HepG2 (cell line): Measurements from ENCODE around the gene AAMP. TPM values are rescaled to one million over a fixed set of nuclear protein-coding genes. Genes with fewer than 3 reads are reported as not detected.
A peak's percentile ranks its signal among the peaks of the same experiment; 100 is the strongest.

Source experiments
- ATAC-seq: fragments of 200-7000 bp; cut with Tn5 transposase; 3 replicates; pipeline ENCODE4 v1.9.1; 2020; ENCODE audit warnings: mild to moderate bottlenecking, moderate library complexity
- BruUV-seq: library from RNA; stranded (reverse); fragments of 400-500 nt; replicated peaks from 2 replicates; lab custom pipeline; 2021; lab: Mats Ljungman, UMichigan
- CTCF ChIA-PET: fragments of 300-600 bp; formaldehyde crosslinking; extraction: SDS; loops from one replicate; lab custom pipeline; 2021; ENCODE audit warnings: low total read pairs, inconsistent platforms, low intra/inter-chr PET ratio; lab: Yijun Ruan, JAX
- POLR2A ChIA-PET: fragments of 350-600 bp; sonication (Branson Sonifier 250); formaldehyde crosslinking; loops from one replicate; lab custom pipeline; 2020; ENCODE audit warnings: antibody characterized with exemption, inconsistent platforms; lab: Yijun Ruan, JAX
- DNase-seq: peaks from one replicate; pipeline ENCODE4 v3.0.0-alpha.2; 2015; ENCODE audit warnings: low spot score
- FAIRE-seq: peaks from 3 replicates; lab custom pipeline; 2011; peaks lifted over from hg19 to GRCh38; lab: Jason Lieb, UNC
- H2AFZ ChIP-seq: one replicate; pipeline ENCODE4 v1.6.1; 2011; ENCODE audit warnings: low read length, inconsistent platforms
- H3K27ac ChIP-seq: fragments of 300-600 bp; 3 replicates; pipeline ENCODE4 v1.8.0; 2011; ENCODE audit warnings: mixed run types, mild to moderate bottlenecking, mixed read lengths, low read length, inconsistent platforms; ENCODE audit not compliant: insufficient read depth; ENCODE audit errors: extremely low read length
- H3K27me3 ChIP-seq, 2 experiments: fragments of 200-600 bp in 1 of 2; 2 replicates in 1 of 2; 3 replicates in 1 of 2; pipeline versions ENCODE4 v1.6.0 to v1.8.0; 2011; ENCODE audit warnings: low read length in 2 of 2, mild to moderate bottlenecking in 2 of 2, moderate library complexity in 2 of 2, inconsistent platforms in 1 of 2; ENCODE audit not compliant: insufficient read depth in 2 of 2, control insufficient read depth in 1 of 2
- H3K36me3 ChIP-seq, 2 experiments: fragments of 200-600 bp in 1 of 2; replicated peaks in 1 of 2; 2 replicates in 1 of 2; 3 replicates in 1 of 2; pipeline versions ENCODE4 v1.5.1 to v1.8.0; 2011; ENCODE audit warnings: low read length in 2 of 2, inconsistent platforms in 1 of 2; ENCODE audit not compliant: insufficient read depth in 2 of 2, control insufficient read depth in 1 of 2
- H3K4me1 ChIP-seq: 2 replicates; pipeline ENCODE4 v1.5.1; 2012; ENCODE audit warnings: low read length, inconsistent platforms; ENCODE audit not compliant: insufficient read depth
- H3K4me2 ChIP-seq: 2 replicates; pipeline ENCODE4 v1.6.0; 2011; ENCODE audit warnings: low read depth, low read length, inconsistent platforms
- H3K4me3 ChIP-seq, 3 experiments: fragments of 200-600 bp in 1 of 3; sonication (generic), shearing (Covaris generic) in 1 of 3; replicated peaks in 1 of 3; 2 replicates each; pipeline ENCODE4 v1.5.1; 2011 to 2016; ENCODE audit warnings: low read length in 3 of 3, inconsistent platforms in 2 of 3, low read depth in 2 of 3, mild to moderate bottlenecking in 2 of 3, control low read depth in 1 of 3, mixed read lengths in 1 of 3; ENCODE audit not compliant: insufficient read depth in 1 of 3
- H3K79me2 ChIP-seq: one replicate; pipeline ENCODE4 v1.6.1; 2011; ENCODE audit warnings: low read length, inconsistent platforms; ENCODE audit not compliant: insufficient read depth
- H3K9ac ChIP-seq: 2 replicates; pipeline ENCODE4 v1.6.0; 2011; ENCODE audit warnings: mild to moderate bottlenecking, low read depth, low read length, inconsistent platforms; ENCODE audit not compliant: insufficient read depth
- H3K9me3 ChIP-seq: 2 replicates; pipeline ENCODE4 v1.5.1; 2012; ENCODE audit warnings: mild to moderate bottlenecking, low read length
- H4K20me1 ChIP-seq: 2 replicates; pipeline ENCODE4 v1.6.0; 2011; ENCODE audit warnings: inconsistent platforms, mild to moderate bottlenecking, low read length, moderate library complexity; ENCODE audit not compliant: insufficient read depth
- ATAD3A ChIP-seq: sonication (generic); formaldehyde crosslinking; IDR thresholded peaks from 2 replicates; pipeline ENCODE4 v1.4.0; 2020; ENCODE audit warnings: missing genetic modification reagents
- ATM ChIP-seq: fragments of 450-650 bp; IDR thresholded peaks from 2 replicates; pipeline ENCODE4 v1.7.1; 2017; ENCODE audit warnings: mild to moderate bottlenecking, borderline replicate concordance
- CEBPG ChIP-seq: IDR thresholded peaks from 2 replicates; pipeline ENCODE4 v1.6.1; 2016
- EP300 ChIP-seq, 3 experiments: sonication (generic) in 1 of 3; formaldehyde crosslinking in 1 of 3; IDR thresholded peaks; 2 replicates each; pipeline versions ENCODE4 v1.5.1 to v1.6.1; 2011 to 2020; ENCODE audit warnings: low read depth in 2 of 3, low read length in 2 of 3, borderline replicate concordance in 1 of 3, improper control_type of control experiment in 1 of 3, mild to moderate bottlenecking in 1 of 3, missing genetic modification reagents in 1 of 3, moderate library complexity in 1 of 3
- FOXA1 ChIP-seq, 2 experiments: fragments of 450-650 bp in 1 of 2; sonication (generic) in 1 of 2; formaldehyde crosslinking in 1 of 2; IDR thresholded peaks; 2 replicates each; pipeline versions ENCODE4 v1.4.0 to v1.6.1; 2016 to 2020; ENCODE audit warnings: missing genetic modification reagents in 1 of 2
- GATAD2A ChIP-seq: IDR thresholded peaks from 2 replicates; pipeline ENCODE4 v1.6.1; 2016
- KDM6A ChIP-seq: IDR thresholded peaks from 2 replicates; pipeline ENCODE4 v1.6.1; 2016; ENCODE audit warnings: low read depth
- MED13 ChIP-seq: sonication (generic); formaldehyde crosslinking; IDR thresholded peaks from 2 replicates; pipeline ENCODE4 v1.5.0; 2020; ENCODE audit warnings: missing genetic modification reagents
- NBN ChIP-seq: fragments of 450-650 bp; conservative IDR thresholded peaks from 2 replicates; pipeline ENCODE4 v1.6.1; 2017
- NR2F2 ChIP-seq: IDR thresholded peaks from 2 replicates; pipeline ENCODE4 v1.6.1; 2012; ENCODE audit warnings: low read depth, inconsistent platforms, borderline replicate concordance
- PATZ1 ChIP-seq: sonication (generic); formaldehyde crosslinking; IDR thresholded peaks from 2 replicates; pipeline ENCODE4 v1.4.0; 2020; ENCODE audit warnings: missing genetic modification reagents
- PCBP1 ChIP-seq: fragments of 200-400 bp; formaldehyde crosslinking; IDR thresholded peaks from 2 replicates; pipeline ENCODE4 v1.6.1; 2017; ENCODE audit warnings: mild to moderate bottlenecking, low read depth, low read length, borderline replicate concordance
- PPARG ChIP-seq: conservative IDR thresholded peaks from 2 replicates; pipeline ENCODE4 v1.6.1; 2016; ENCODE audit warnings: missing biosample characterization, missing genetic modification reagents
- RCOR2 ChIP-seq: IDR thresholded peaks from 2 replicates; pipeline ENCODE4 v1.6.1; 2016; ENCODE audit warnings: missing biosample characterization, missing genetic modification reagents
- RFX1 ChIP-seq: fragments of 450-650 bp; IDR thresholded peaks from 2 replicates; pipeline ENCODE4 v1.6.1; 2017
- SALL1 ChIP-seq: sonication (generic); formaldehyde crosslinking; IDR thresholded peaks from 2 replicates; pipeline ENCODE4 v1.8.0; 2022; ENCODE audit warnings: mild to moderate bottlenecking, missing genetic modification reagents
- SP1 ChIP-seq, 2 experiments: fragments of 450-650 bp in 1 of 2; sonication (generic) in 1 of 2; formaldehyde crosslinking in 1 of 2; IDR thresholded peaks; 2 replicates each; pipeline versions ENCODE4 v1.4.0 to v1.6.1; 2016 to 2020; ENCODE audit warnings: missing genetic modification reagents in 1 of 2
- ZBTB7A ChIP-seq: sonication (generic); formaldehyde crosslinking; IDR thresholded peaks from 2 replicates; pipeline ENCODE4 v1.8.0; 2022; ENCODE audit warnings: mild to moderate bottlenecking, missing genetic modification reagents
- ZGPAT ChIP-seq: IDR thresholded peaks from 2 replicates; pipeline ENCODE4 v1.6.1; 2016; ENCODE audit warnings: mild to moderate bottlenecking
- ZNF737 ChIP-seq: sonication (generic); formaldehyde crosslinking; IDR thresholded peaks from 2 replicates; pipeline ENCODE4 v1.5.0; 2020; ENCODE audit warnings: missing genetic modification reagents, mild to moderate bottlenecking, borderline replicate concordance
- WGBS: methylation state at CpG from one replicate; pipeline ENCODE4 v1.1.6; 2017; ENCODE audit warnings: low lambda C conversion rate; 5-methylcytosine and 5-hydroxymethylcytosine counted together
- in situ Hi-C: cut with HindIII; loops from 2 replicates; pipeline ENCODE4 v1.10.0; 2017; ENCODE audit warnings: low pct_unique_long_range_greater_than_20kb; ENCODE audit not compliant: extremely low pct_ligation_motif_present
- intact Hi-C: fragments of 100-400 bp; cut with micrococcal nuclease; formaldehyde crosslinking; loops from one replicate; pipeline ENCODE4 v1.10.0; 2022; ENCODE audit not compliant: unreplicated experiment
- polyA plus RNA-seq, 8 experiments: library from polyadenylated mRNA; depleted of rRNA in 3 of 8; stranded (reverse) in 7 of 8; unstranded in 1 of 8; fragments of >200 nt; fragmentation: Illumina TruSeq in 4 of 8; extraction: Trizol in 4 of 8; gene quantifications; 2 replicates each; pipeline versions ENCODE4 v1.2.1 to v1.2.3, GENCODE V29; 2011 to 2016; ENCODE audit warnings: low read depth in 4 of 8, missing spikeins in 1 of 8, mixed read lengths in 1 of 8; ENCODE audit not compliant: insufficient read depth in 1 of 8
- total RNA-seq, 5 experiments: library from RNA; depleted of rRNA; stranded (reverse); fragments of >200 nt; fragmentation: Illumina TruSeq; extraction: Trizol; gene quantifications; 2 replicates each; pipeline ENCODE4 v1.2.3, GENCODE V29; 2016; ENCODE audit warnings: low read depth in 1 of 5

AAMP gene
- total and polyA plus RNA-seq, 2 of the 13 experiments (the other 11 are each of a cell fraction or from before 2014, with no cell fraction given), result 110 to 186 TPM

GRCh38 chr2:218306184-218306920 lies 36.4 kb upstream of the AAMP start:
- Histone ChIP-seq H3K4me2 (peak overlapping the region; percentile 33; the same call in 1 of the 2 replicates), H3K9me3 (no peaks in the 10 kb centered on the region), H3K79me2 (no peaks in the 10 kb centered on the region), H2AFZ (no peak overlapping the region), H4K20me1 (no peaks in the 10 kb centered on the region), H3K9ac (no peak overlapping the region), H3K36me3 (no peaks in the 10 kb centered on the region), H3K4me3 (no peak overlapping the region), H3K27me3 (0 out of 5 replicates have a peak, but pooled peaks cover 0 to 3% of the 10 kb centered on the region in 2 experiments), H3K27ac (no peak overlapping the region), H3K4me1 (peaks cover 60% of the 10 kb centered on the region)
- in situ Hi-C loops, result no loop called here
- POLR2A ChIA-PET, result interaction anchor here (1.1 to 2.4 kb wide), 4 partner anchors 13 to 98 kb away, joined by 4 to 9 read pairs (median 6); partner anchors contain the start of gene CATIP
- ATAC-seq, result no peak
- intact Hi-C loops, result no loop called here
- no peak for DNase-seq
- CTCF ChIA-PET, result no interaction called here
- 22% methylated on average over 9 of the region's 9 CpGs for WGBS
- peak; percentile 49 for FAIRE-seq
- no TSS peak for BruUV-seq
- TF ChIP-seq SP1 (IDR thresholded peaks at IDR 0.05), result no peak
- no peak for TF ChIP-seq SP1 (CRISPR knock-in tag; IDR thresholded peaks at IDR 0.05)
- no peak for TF ChIP-seq ATM
- TF ChIP-seq NBN, result no peak
- TF ChIP-seq CEBPG (CRISPR knock-in tag), result peak; percentile 85
- no peak for TF ChIP-seq FOXA1 (IDR thresholded peaks at IDR 0.05)
- TF ChIP-seq FOXA1 (CRISPR knock-in tag; IDR thresholded peaks at IDR 0.05), result no peak
- peak; percentile 76 for TF ChIP-seq GATAD2A (CRISPR knock-in tag)
- TF ChIP-seq ATAD3A (CRISPR knock-in tag), result no peak
- TF ChIP-seq ZBTB7A, result 0 out of 2 replicates have a peak, but pooled peaks have one; percentile 24
- no peak for TF ChIP-seq MED13
- no peak for TF ChIP-seq ZGPAT (CRISPR knock-in tag)
- TF ChIP-seq PCBP1, result no peak
- TF ChIP-seq KDM6A (CRISPR knock-in tag), result no peak
- no peak for TF ChIP-seq RFX1
- TF ChIP-seq EP300 (IDR thresholded peaks at IDR 0.05; ENCODE audit: low read depth in 2 of 2, low read length in 2 of 2), result peak in 1 of 2 experiments; percentile 19; a peak in 1 of 4 replicates
- TF ChIP-seq EP300 (CRISPR knock-in tag; IDR thresholded peaks at IDR 0.05; ENCODE audit: borderline replicate concordance), result no peak
- TF ChIP-seq NR2F2, result peak; percentile 28; the same call in 1 of the 2 replicates
- peak; percentile 71; the same call in 1 of the 2 replicates for TF ChIP-seq PPARG (CRISPR knock-in tag)
- 0 out of 2 replicates have a peak, but pooled peaks have one; percentile 30 for TF ChIP-seq ZNF737 (CRISPR knock-in tag)
- 0 out of 2 replicates have a peak, but pooled peaks have one; percentile 30 for TF ChIP-seq PATZ1 (CRISPR knock-in tag)
- no peak for TF ChIP-seq RCOR2 (CRISPR knock-in tag)
- TF ChIP-seq SALL1, result peak; percentile 66
